K562 (cell line): Measurements from ENCODE around the gene GALNT17.

ENCODE experiments used
- CTCF ChIP-seq, 3 experiments: IDR thresholded peaks in 2 of 3; conservative IDR thresholded peaks in 1 of 3; 2 replicates each; pipeline ENCODE4 v1.5.1; 2011 to 2012; ENCODE audit warnings: low read length in 3 of 3, mild to moderate bottlenecking in 3 of 3, control low read depth in 2 of 3, improper control_type of control experiment in 1 of 3, inconsistent platforms in 1 of 3, low read depth in 1 of 3, mixed read lengths in 1 of 3, moderate library complexity in 1 of 3; ENCODE audit not compliant: insufficient read depth in 2 of 3
- HMGN3 ChIP-seq: IDR thresholded peaks from 2 replicates; pipeline ENCODE4 v1.6.1; 2011; ENCODE audit warnings: borderline replicate concordance, low read depth, mild to moderate bottlenecking, mixed read lengths, low read length; ENCODE audit not compliant: insufficient read length; ENCODE audit errors: extremely low read depth
- POLR2A ChIP-seq: fragments of 450-650 bp; conservative IDR thresholded peaks from 2 replicates; pipeline ENCODE4 v1.6.1; 2016
- ZC3H8 ChIP-seq: fragments of 450-650 bp; IDR thresholded peaks from 2 replicates; pipeline ENCODE4 v1.6.1; 2017
- ZFX ChIP-seq: sonication (generic); formaldehyde crosslinking; IDR thresholded peaks from 2 replicates; pipeline ENCODE4 v1.8.0; 2022; ENCODE audit warnings: mild to moderate bottlenecking, missing genetic modification reagents, moderate library complexity

GRCh38 chr7:71630516-71630915 is 498.6 kb downstream of the GALNT17 start:
- TF ChIP-seq CTCF (IDR thresholded peaks at IDR 0.05 in 2 of 3, conservative IDR thresholded peaks at IDR 0.05 in 1 of 3; ENCODE audit: insufficient read depth in 2 of 3, low read depth in 1 of 3, low read length in 3 of 3) (no peak), HMGN3 (no peak), ZFX (no peak), POLR2A (no peak), ZC3H8 (no peak)
